NCI-H2107 (cell line): ENCODE results near the gene PODXL2.

Experiments used
- DNase-seq: peaks from one replicate; lab custom pipeline; 2025; lab: John Stamatoyannopoulos, UW

The PODXL2 gene

GRCh38 chr3:127606086-127606805 lies 22.7 kb upstream of the PODXL2 start:
- DNase-seq, result no peak

- no peak for DNase-seq
These were observed 21.9 kb upstream of the PODXL2 start for GRCh38 chr3:127606981-127607595.

GRCh38 chr3:127607675-127608361 lies 21.2 kb upstream of the PODXL2 start:
- DNase-seq, result no peak

GRCh38 chr3:127608362-127608718 lies 20.6 kb upstream of the PODXL2 start:
- no peak for DNase-seq

GRCh38 chr3:127610105-127610504 lies 18.9 kb upstream of the PODXL2 start:
- no peak for DNase-seq

GRCh38 chr3:127611251-127611650 lies 17.7 kb upstream of the PODXL2 start:
- no peak for DNase-seq

GRCh38 chr3:127612966-127613365 lies 16.0 kb upstream of the PODXL2 start:
- DNase-seq, result no peak

GRCh38 chr3:127613406-127613805 lies 15.6 kb upstream of the PODXL2 start:
- no peak for DNase-seq

GRCh38 chr3:127614928-127615589 lies 13.9 kb upstream of the PODXL2 start:
- DNase-seq, result no peak

GRCh38 chr3:127615631-127616305 lies 13.2 kb upstream of the PODXL2 start:
- no peak for DNase-seq

- no peak for DNase-seq
These were observed 12.0 kb upstream of the PODXL2 start for GRCh38 chr3:127616836-127617605.

- no peak for DNase-seq
These were observed 10.1 kb upstream of the PODXL2 start for GRCh38 chr3:127618891-127619290.

- DNase-seq, result no peak
These were observed 8.2 kb upstream of the PODXL2 start for GRCh38 chr3:127620637-127621375.

- no peak for DNase-seq
These were observed 7.0 kb upstream of the PODXL2 start for GRCh38 chr3:127622031-127622430.

- DNase-seq, result no peak
These were observed 6.0 kb upstream of the PODXL2 start for GRCh38 chr3:127622772-127623576.

GRCh38 chr3:127624063-127624462 lies 4.9 kb upstream of the PODXL2 start:
- no peak for DNase-seq

- no peak for DNase-seq
These were observed 3.2 kb upstream of the PODXL2 start for GRCh38 chr3:127625821-127626220.

GRCh38 chr3:127628426-127628787 lies 578 bp upstream of the PODXL2 start:
- no peak for DNase-seq

- no peak for DNase-seq
These were observed 750 bp downstream of the PODXL2 start for GRCh38 chr3:127629467-127630403.
